GM12878 (cell line): ENCODE results near the gene METTL27. TPM values are rescaled to one million over a fixed set of nuclear protein-coding genes. Genes with fewer than 3 reads are reported as not detected.

ENCODE experiments used
- ATAC-seq: fragments of 200-7000 bp; cut with Tn5 transposase; 3 replicates; pipeline ENCODE4 v1.9.1; 2020; ENCODE audit warnings: mild to moderate bottlenecking, moderate library complexity
- BruUV-seq: library from RNA; stranded (reverse); fragments of 400-500 nt; replicated peaks from 2 replicates; lab custom pipeline; 2021; lab: Mats Ljungman, UMichigan
- CTCF ChIA-PET: fragments of 300-600 bp; sonication (Branson Sonifier 250); formaldehyde crosslinking; extraction: SDS; loops from one replicate; lab custom pipeline; 2021; ENCODE audit warnings: inconsistent platforms; lab: Yijun Ruan, JAX
- POLR2A ChIA-PET: fragments of 350-600 bp; formaldehyde crosslinking; extraction: SDS; loops from one replicate; lab custom pipeline; 2021; ENCODE audit warnings: inconsistent platforms; lab: Charles Lee
- RAD21 ChIA-PET: fragments of 300-600 bp; sonication (Branson Sonifier 250); formaldehyde crosslinking; loops from one replicate; lab custom pipeline; 2023; ENCODE audit warnings: antibody characterized with exemption; ENCODE audit not compliant: unreplicated experiment; lab: Charles Lee
- SMC1A ChIA-PET: fragments of 300-600 bp; sonication (Branson Sonifier 250); formaldehyde crosslinking; loops from one replicate; lab custom pipeline; 2023; ENCODE audit not compliant: unreplicated experiment, uncharacterized antibody; lab: Charles Lee
- DNase-seq: peaks from one replicate; pipeline ENCODE4 v3.0.0-alpha.2; 2011; ENCODE audit warnings: low read depth, low spot score
- FAIRE-seq: peaks from 3 replicates; lab custom pipeline; 2011; peaks lifted over from hg19 to GRCh38; lab: Jason Lieb, UNC
- H2AFZ ChIP-seq: 2 replicates; pipeline ENCODE4 v1.6.0; 2011; ENCODE audit warnings: low read depth, low read length, control low read depth; ENCODE audit not compliant: control insufficient read depth
- H3K27ac ChIP-seq: 2 replicates; pipeline ENCODE4 v1.5.1; 2011; ENCODE audit warnings: control low read depth; ENCODE audit not compliant: control insufficient read depth, insufficient read depth
- H3K27me3 ChIP-seq, 2 experiments: replicated peaks in 1 of 2; 2 replicates each; pipeline versions ENCODE4 v1.6.0 to v1.6.1; 2011; ENCODE audit warnings: low read length in 1 of 2; ENCODE audit not compliant: control insufficient read depth in 2 of 2, insufficient read depth in 2 of 2
- H3K36me3 ChIP-seq, 2 experiments: 2 replicates each; pipeline ENCODE4 v1.5.1; 2011; ENCODE audit warnings: low read length in 1 of 2; ENCODE audit not compliant: control insufficient read depth in 2 of 2, insufficient read depth in 2 of 2
- H3K4me1 ChIP-seq: 2 replicates; pipeline ENCODE4 v1.6.1; 2011; ENCODE audit warnings: mild to moderate bottlenecking, low read length, moderate library complexity, mixed read lengths; ENCODE audit not compliant: control insufficient read depth, insufficient read depth
- H3K4me2 ChIP-seq: 2 replicates; pipeline ENCODE4 v1.6.0; 2011; ENCODE audit warnings: control low read depth; ENCODE audit not compliant: control insufficient read depth, insufficient read depth
- H3K4me3 ChIP-seq: fragments of 200-600 bp; sonication (generic); 2 replicates; pipeline ENCODE4 v1.5.1; 2016
- H3K79me2 ChIP-seq: 2 replicates; pipeline ENCODE4 v1.6.0; 2011; ENCODE audit warnings: low read length; ENCODE audit not compliant: control insufficient read depth, insufficient read depth
- H3K9ac ChIP-seq: 2 replicates; pipeline ENCODE4 v1.8.0; 2011; ENCODE audit warnings: low read length, control low read depth, mixed read lengths; ENCODE audit not compliant: control insufficient read depth, insufficient read depth
- H3K9me3 ChIP-seq: replicated peaks from 3 replicates; pipeline ENCODE4 v1.5.1; 2011; ENCODE audit warnings: mild to moderate bottlenecking, low read length; ENCODE audit not compliant: control insufficient read depth, insufficient read depth
- H4K20me1 ChIP-seq: 2 replicates; pipeline ENCODE4 v1.6.0; 2011; ENCODE audit not compliant: control insufficient read depth, insufficient read depth
- LARP7 ChIP-seq: fragments of 450-650 bp; IDR thresholded peaks from 2 replicates; pipeline ENCODE4 v1.6.1; 2017; ENCODE audit warnings: mild to moderate bottlenecking
- NR2C2 ChIP-seq: IDR thresholded peaks from 2 replicates; pipeline ENCODE4 v1.6.1; 2011; ENCODE audit warnings: borderline replicate concordance, low read depth; ENCODE audit not compliant: control insufficient read depth, insufficient read length
- PAX5 ChIP-seq: IDR thresholded peaks from 2 replicates; pipeline ENCODE4 v1.6.1; 2011; ENCODE audit warnings: low read depth, low read length, borderline replicate concordance
- PML ChIP-seq: IDR thresholded peaks from 2 replicates; pipeline ENCODE4 v1.6.1; 2012; ENCODE audit warnings: low read length, inconsistent platforms
- RFX5 ChIP-seq: IDR thresholded peaks from 2 replicates; pipeline ENCODE4 v1.6.1; 2011; ENCODE audit warnings: low read depth, low read length, improper control_type of control experiment
- SMAD5 ChIP-seq: IDR thresholded peaks from 2 replicates; pipeline ENCODE4 v1.6.1; 2016; ENCODE audit warnings: antibody characterized with exemption, low read depth
- YY1 ChIP-seq: IDR thresholded peaks from 2 replicates; pipeline ENCODE4 v1.6.1; 2011; ENCODE audit warnings: low read depth, mild to moderate bottlenecking, low read length
- WGBS: methylation state at CpG from one replicate; pipeline ENCODE4 v1.1.6; 2016; ENCODE audit warnings: low lambda C conversion rate; ENCODE audit not compliant: insufficient replicate concordance, insufficient coverage; ENCODE audit errors: missing lambda C conversion rate; 5-methylcytosine and 5-hydroxymethylcytosine counted together
- in situ Hi-C: fragments of 300-500 bp; cut with MboI; formaldehyde crosslinking; loops from 9 replicates; pipeline ENCODE4 v1.14.3; 2018; ENCODE audit warnings: mixed read lengths
- intact Hi-C: fragments of 100-400 bp; cut with micrococcal nuclease; formaldehyde crosslinking; loops from one replicate; pipeline ENCODE4 v1.14.2; 2022; ENCODE audit not compliant: unreplicated experiment
- polyA plus RNA-seq, 11 experiments: library from polyadenylated mRNA; depleted of rRNA in 4 of 11; unstranded in 6 of 11; stranded (reverse) in 5 of 11; fragments of >200 nt; fragmentation: Nextera tagmentation in 4 of 11; fragmentation: Illumina TruSeq in 1 of 11; extraction: Ambion mirVana in 4 of 11; extraction: Trizol in 1 of 11; gene quantifications; 1 replicate in 1 of 11; 2 replicates in 10 of 11; pipeline versions ENCODE4 v1.2.1 to v1.2.3, GENCODE V29; 2011 to 2016; ENCODE audit warnings: inconsistent platforms in 2 of 11, missing spikeins in 2 of 11, low read depth in 1 of 11
- total RNA-seq, 4 experiments: library from RNA; depleted of rRNA in 3 of 4; stranded (reverse); fragments of >200 nt in 3 of 4; fragmentation: Illumina TruSeq in 1 of 4; extraction: Trizol in 1 of 4; gene quantifications; 2 replicates each; pipeline versions ENCODE4 v1.2.1 to v1.2.3, GENCODE V29; 2013 to 2021
- TF ChIP-seq, protein P1 (sequence below): fragments of 450-650 bp; conservative IDR thresholded peaks from 2 replicates; pipeline ENCODE4 v1.6.1; 2017; ENCODE audit warnings: mild to moderate bottlenecking, moderate library complexity
- TF ChIP-seq, protein P2 (sequence below), 3 experiments: IDR thresholded peaks in 2 of 3; conservative IDR thresholded peaks in 1 of 3; 2 replicates each; pipeline ENCODE4 v1.5.1; 2011; ENCODE audit warnings: low read depth in 3 of 3, low read length in 3 of 3, mild to moderate bottlenecking in 3 of 3, control low read depth in 2 of 3, moderate library complexity in 2 of 3, inconsistent platforms in 1 of 3, mixed read lengths in 1 of 3; ENCODE audit not compliant: control insufficient read depth in 2 of 3, insufficient read depth in 1 of 3; ENCODE audit errors: extremely low read depth in 1 of 3

Gene METTL27
- total and polyA plus RNA-seq, 10 of the 15 experiments (the other 5 are each of a cell fraction or from before 2014, with no cell fraction given), result 0.10 to 3.4 (median 0.68) TPM

DNA sequence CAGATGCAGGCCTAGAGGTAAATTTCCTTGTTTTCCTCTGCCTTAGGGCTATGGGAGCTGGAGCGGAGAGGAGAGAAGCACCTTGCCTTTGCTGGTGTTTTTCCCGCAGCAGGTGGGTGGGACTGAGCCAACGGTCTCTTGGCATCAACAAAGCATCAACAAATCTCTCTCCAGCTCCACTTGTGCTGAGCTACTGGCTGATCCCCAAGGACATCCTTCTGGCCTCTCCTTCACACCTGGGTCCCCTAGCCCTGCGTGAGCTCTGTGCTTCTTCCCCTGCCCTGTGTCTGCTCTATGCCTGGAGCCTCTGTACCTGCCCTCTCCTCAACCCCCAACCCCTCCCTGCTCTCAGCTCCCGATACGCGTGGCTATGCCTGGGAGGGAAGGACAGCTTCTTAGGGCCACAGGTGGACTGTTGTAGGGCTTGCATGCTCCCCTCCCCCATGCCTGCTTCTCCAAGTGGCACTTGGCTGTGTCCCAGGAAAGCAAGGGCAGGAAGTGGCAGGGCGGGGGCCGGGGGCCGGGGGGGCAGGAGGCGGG is 14.7 kb downstream of the METTL27 start:
- peaks cover 12% of the 10 kb centered on the region for H3K4me1 ChIP-seq
- H3K9me3 ChIP-seq, result no peaks in the 10 kb centered on the region
- TF ChIP-seq SMAD5 (no peak), LARP7 (no peak), PML (no peak), NR2C2 (no peak), YY1 (no peak)
- ChIA-PET RAD21 (interaction anchor here (0.5 to 1.9 kb wide), 3 partner anchors 13 to 28 kb away, joined by 4 to 10 read pairs (median 5); partner anchors contain the start of gene METTL27), SMC1A (interaction anchor here (3.3 kb wide), 1 partner anchor 27 kb away, joined by 11 read pairs; no protein-coding TSS in a partner anchor), CTCF (interaction anchor here (2.3 kb wide), 1 partner anchor 27 kb away, joined by 11 read pairs; no protein-coding TSS in a partner anchor), POLR2A (no interaction called here)
- no peak overlapping the region for H3K4me2 ChIP-seq
- H3K27ac ChIP-seq, result no peak overlapping the region
- in situ Hi-C loops (no loop called here), intact Hi-C loops (no loop called here)
- H2AFZ ChIP-seq, result no peak overlapping the region; the same call in 1 of the 2 replicates
- DNase-seq, result no peak
- H3K36me3 ChIP-seq, result no peaks in the 10 kb centered on the region
- H3K27me3 ChIP-seq, result peaks cover 0 to 3% of the 10 kb centered on the region in 2 experiments; a peak in 1 of 4 replicates
- 23% methylated on average over 8 of the region's 11 CpGs for WGBS
- H4K20me1 ChIP-seq, result no peaks in the 10 kb centered on the region
- no peak; the same call in 2 of the 3 replicates for ATAC-seq
- no peaks in the 10 kb centered on the region for H3K79me2 ChIP-seq
- FAIRE-seq, result no peak
- no peak overlapping the region for H3K9ac ChIP-seq
- no TSS peak for BruUV-seq
- H3K4me3 ChIP-seq, result no peak overlapping the region

DNA sequence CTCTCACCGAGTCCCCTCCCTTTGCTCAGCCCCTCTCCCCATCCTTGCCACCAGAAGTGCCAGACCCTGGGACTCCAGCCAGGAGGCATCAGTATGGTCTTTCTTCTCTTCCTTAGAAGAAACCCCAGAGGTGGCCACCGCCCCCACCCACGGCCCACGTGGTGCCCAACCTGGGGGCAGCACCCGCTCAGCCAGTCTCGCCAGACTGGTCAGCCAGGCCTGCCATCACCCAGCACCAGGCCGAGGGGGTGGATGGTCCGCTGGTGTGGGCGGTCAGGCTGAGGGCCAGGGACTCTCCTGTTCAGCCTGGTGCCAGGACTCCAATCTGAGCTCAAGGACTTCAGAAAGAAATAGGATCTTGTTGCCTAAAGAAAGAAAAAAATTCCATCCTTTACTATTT is 17.3 kb downstream of the METTL27 start:
- CTCF ChIA-PET, result no interaction called here
- TF ChIP-seq, protein P1, sequence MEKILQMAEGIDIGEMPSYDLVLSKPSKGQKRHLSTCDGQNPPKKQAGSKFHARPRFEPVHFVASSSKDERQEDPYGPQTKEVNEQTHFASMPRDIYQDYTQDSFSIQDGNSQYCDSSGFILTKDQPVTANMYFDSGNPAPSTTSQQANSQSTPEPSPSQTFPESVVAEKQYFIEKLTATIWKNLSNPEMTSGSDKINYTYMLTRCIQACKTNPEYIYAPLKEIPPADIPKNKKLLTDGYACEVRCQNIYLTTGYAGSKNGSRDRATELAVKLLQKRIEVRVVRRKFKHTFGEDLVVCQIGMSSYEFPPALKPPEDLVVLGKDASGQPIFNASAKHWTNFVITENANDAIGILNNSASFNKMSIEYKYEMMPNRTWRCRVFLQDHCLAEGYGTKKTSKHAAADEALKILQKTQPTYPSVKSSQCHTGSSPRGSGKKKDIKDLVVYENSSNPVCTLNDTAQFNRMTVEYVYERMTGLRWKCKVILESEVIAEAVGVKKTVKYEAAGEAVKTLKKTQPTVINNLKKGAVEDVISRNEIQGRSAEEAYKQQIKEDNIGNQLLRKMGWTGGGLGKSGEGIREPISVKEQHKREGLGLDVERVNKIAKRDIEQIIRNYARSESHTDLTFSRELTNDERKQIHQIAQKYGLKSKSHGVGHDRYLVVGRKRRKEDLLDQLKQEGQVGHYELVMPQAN, result no peak
- TF ChIP-seq, protein P2, sequence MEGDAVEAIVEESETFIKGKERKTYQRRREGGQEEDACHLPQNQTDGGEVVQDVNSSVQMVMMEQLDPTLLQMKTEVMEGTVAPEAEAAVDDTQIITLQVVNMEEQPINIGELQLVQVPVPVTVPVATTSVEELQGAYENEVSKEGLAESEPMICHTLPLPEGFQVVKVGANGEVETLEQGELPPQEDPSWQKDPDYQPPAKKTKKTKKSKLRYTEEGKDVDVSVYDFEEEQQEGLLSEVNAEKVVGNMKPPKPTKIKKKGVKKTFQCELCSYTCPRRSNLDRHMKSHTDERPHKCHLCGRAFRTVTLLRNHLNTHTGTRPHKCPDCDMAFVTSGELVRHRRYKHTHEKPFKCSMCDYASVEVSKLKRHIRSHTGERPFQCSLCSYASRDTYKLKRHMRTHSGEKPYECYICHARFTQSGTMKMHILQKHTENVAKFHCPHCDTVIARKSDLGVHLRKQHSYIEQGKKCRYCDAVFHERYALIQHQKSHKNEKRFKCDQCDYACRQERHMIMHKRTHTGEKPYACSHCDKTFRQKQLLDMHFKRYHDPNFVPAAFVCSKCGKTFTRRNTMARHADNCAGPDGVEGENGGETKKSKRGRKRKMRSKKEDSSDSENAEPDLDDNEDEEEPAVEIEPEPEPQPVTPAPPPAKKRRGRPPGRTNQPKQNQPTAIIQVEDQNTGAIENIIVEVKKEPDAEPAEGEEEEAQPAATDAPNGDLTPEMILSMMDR (IDR thresholded peaks at IDR 0.05 in 2 of 3, conservative IDR thresholded peaks at IDR 0.05 in 1 of 3; ENCODE audit: control insufficient read depth in 2 of 3, extremely low read depth in 1 of 3, insufficient read depth in 1 of 3, low read depth in 3 of 3, low read length in 3 of 3), result no peak
- TF ChIP-seq PAX5 (no peak), RFX5 (no peak)

More for the DNA sequence above, 17.3 kb downstream of the METTL27 start:
- Histone ChIP-seq H2AFZ (no peak overlapping the region), H3K4me3 (no peak overlapping the region), H3K9me3 (no peaks in the 10 kb centered on the region), H4K20me1 (no peaks in the 10 kb centered on the region), H3K4me1 (peaks cover 12% of the 10 kb centered on the region), H3K4me2 (no peak overlapping the region), H3K27ac (no peak overlapping the region), H3K9ac (no peak overlapping the region), H3K27me3 (peaks cover 0 to 3% of the 10 kb centered on the region in 2 experiments; a peak in 3 of 4 replicates), H3K36me3 (no peaks in the 10 kb centered on the region), H3K79me2 (no peaks in the 10 kb centered on the region)
- DNase-seq (no peak), ATAC-seq (no peak), FAIRE-seq (no peak)
- RAD21 ChIA-PET, result no interaction called here
- no TSS peak for BruUV-seq
- in situ Hi-C loops, result no loop called here
- POLR2A ChIA-PET, result no interaction called here
- SMC1A ChIA-PET, result interaction anchor here (0.7 to 3.3 kb wide), 2 partner anchors 26 to 30 kb away, joined by 3 to 11 read pairs; no protein-coding TSS in a partner anchor
- intact Hi-C loops, result no loop called here
- WGBS, result 20% methylated on average over 9 of the region's 9 CpGs
